Osteoblast (primary cell): ENCODE data around the gene ABO. TPM values are rescaled to one million over a fixed set of nuclear protein-coding genes. Genes with fewer than 3 reads are reported as not detected.

Experiments
- DNase-seq: peaks from one replicate; pipeline ENCODE4 v3.0.0; 2011; ENCODE audit warnings: low spot score, mixed read lengths; ENCODE audit not compliant: insufficient read length; ENCODE audit errors: missing footprints
- H2AFZ ChIP-seq: 2 replicates; pipeline ENCODE4 v1.6.0; 2011; ENCODE audit warnings: mild to moderate bottlenecking, low read length
- H3K27ac ChIP-seq: 2 replicates; pipeline ENCODE4 v1.5.1; 2011; ENCODE audit warnings: mild to moderate bottlenecking, low read depth, low read length, moderate library complexity
- H3K27me3 ChIP-seq: 2 replicates; pipeline ENCODE4 v1.6.0; 2012; ENCODE audit warnings: mild to moderate bottlenecking, control low read depth, inconsistent platforms, low read length, moderate library complexity; ENCODE audit not compliant: insufficient read depth
- H3K36me3 ChIP-seq: 2 replicates; pipeline ENCODE4 v1.5.1; 2011; ENCODE audit warnings: mild to moderate bottlenecking, low read length, control low read depth, moderate library complexity; ENCODE audit not compliant: insufficient read depth
- H3K4me1 ChIP-seq: 2 replicates; pipeline ENCODE4 v1.5.1; 2011; ENCODE audit warnings: mild to moderate bottlenecking, low read length, control low read depth, moderate library complexity; ENCODE audit not compliant: insufficient read depth
- H3K4me2 ChIP-seq: 2 replicates; pipeline ENCODE4 v1.6.0; 2011; ENCODE audit warnings: mild to moderate bottlenecking, low read length; ENCODE audit not compliant: insufficient read depth
- H3K4me3 ChIP-seq: fragments of 200-600 bp; sonication (generic); 3 replicates; pipeline ENCODE4 v1.5.1; 2012; ENCODE audit warnings: mild to moderate bottlenecking, low read length, inconsistent platforms; ENCODE audit not compliant: insufficient read depth
- H3K79me2 ChIP-seq: 2 replicates; pipeline ENCODE4 v1.6.0; 2012; ENCODE audit warnings: mild to moderate bottlenecking, low read length, control low read depth, inconsistent platforms; ENCODE audit not compliant: insufficient read depth
- H3K9me3 ChIP-seq: 2 replicates; pipeline ENCODE4 v1.5.1; 2011; ENCODE audit warnings: low read depth, low read length, control low read depth
- H4K20me1 ChIP-seq: 2 replicates; pipeline ENCODE4 v1.6.0; 2012; ENCODE audit warnings: mild to moderate bottlenecking, low read length, control low read depth; ENCODE audit not compliant: insufficient read depth
- total RNA-seq: library from RNA; depleted of rRNA; stranded (reverse); fragments of >200 nt; gene quantifications from 2 replicates; pipeline ENCODE4 v1.2.3, GENCODE V29; 2012
- TF ChIP-seq, protein P1 (sequence below): IDR thresholded peaks from 2 replicates; pipeline ENCODE4 v1.5.1; 2011; ENCODE audit warnings: mild to moderate bottlenecking, low read depth, low read length, moderate library complexity; ENCODE audit errors: extremely low read depth

Gene ABO
- total RNA-seq, 1 donor: not detected

DNA sequence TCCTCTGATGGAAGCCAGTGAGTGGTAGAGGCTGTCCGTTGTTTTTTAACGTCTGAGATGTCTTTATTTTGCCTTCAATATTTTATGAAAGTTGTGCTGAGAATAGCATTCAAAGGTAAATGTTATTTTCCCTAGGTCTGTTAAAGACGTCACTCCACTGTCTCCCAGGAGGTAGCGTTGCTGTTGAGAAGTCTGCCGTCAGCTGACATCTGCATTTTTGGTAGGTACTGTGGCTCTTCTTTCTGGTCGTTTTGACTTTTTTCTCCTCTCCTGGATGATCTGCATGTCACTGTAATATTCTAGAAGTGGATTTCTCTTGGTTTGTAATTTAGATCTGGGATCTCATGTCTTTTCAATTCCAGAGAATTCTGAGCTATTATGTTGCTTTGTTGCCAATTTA is 34.6 kb upstream of the ABO start:
- H3K27ac ChIP-seq: no peak overlapping the region
- DNase-seq: no peak
- H3K4me2 ChIP-seq: no peak overlapping the region
- H2AFZ ChIP-seq: no peak overlapping the region
- H4K20me1 ChIP-seq: no peaks in the 10 kb centered on the region
- no peaks in the 10 kb centered on the region for H3K4me1 ChIP-seq
- TF ChIP-seq, protein P1, sequence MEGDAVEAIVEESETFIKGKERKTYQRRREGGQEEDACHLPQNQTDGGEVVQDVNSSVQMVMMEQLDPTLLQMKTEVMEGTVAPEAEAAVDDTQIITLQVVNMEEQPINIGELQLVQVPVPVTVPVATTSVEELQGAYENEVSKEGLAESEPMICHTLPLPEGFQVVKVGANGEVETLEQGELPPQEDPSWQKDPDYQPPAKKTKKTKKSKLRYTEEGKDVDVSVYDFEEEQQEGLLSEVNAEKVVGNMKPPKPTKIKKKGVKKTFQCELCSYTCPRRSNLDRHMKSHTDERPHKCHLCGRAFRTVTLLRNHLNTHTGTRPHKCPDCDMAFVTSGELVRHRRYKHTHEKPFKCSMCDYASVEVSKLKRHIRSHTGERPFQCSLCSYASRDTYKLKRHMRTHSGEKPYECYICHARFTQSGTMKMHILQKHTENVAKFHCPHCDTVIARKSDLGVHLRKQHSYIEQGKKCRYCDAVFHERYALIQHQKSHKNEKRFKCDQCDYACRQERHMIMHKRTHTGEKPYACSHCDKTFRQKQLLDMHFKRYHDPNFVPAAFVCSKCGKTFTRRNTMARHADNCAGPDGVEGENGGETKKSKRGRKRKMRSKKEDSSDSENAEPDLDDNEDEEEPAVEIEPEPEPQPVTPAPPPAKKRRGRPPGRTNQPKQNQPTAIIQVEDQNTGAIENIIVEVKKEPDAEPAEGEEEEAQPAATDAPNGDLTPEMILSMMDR: no peak
- H3K9me3 ChIP-seq: no peaks in the 10 kb centered on the region
- no peaks in the 10 kb centered on the region for H3K79me2 ChIP-seq
- no peak overlapping the region for H3K4me3 ChIP-seq
- peaks cover 4% of the 10 kb centered on the region for H3K27me3 ChIP-seq
- no peaks in the 10 kb centered on the region for H3K36me3 ChIP-seq

DNA sequence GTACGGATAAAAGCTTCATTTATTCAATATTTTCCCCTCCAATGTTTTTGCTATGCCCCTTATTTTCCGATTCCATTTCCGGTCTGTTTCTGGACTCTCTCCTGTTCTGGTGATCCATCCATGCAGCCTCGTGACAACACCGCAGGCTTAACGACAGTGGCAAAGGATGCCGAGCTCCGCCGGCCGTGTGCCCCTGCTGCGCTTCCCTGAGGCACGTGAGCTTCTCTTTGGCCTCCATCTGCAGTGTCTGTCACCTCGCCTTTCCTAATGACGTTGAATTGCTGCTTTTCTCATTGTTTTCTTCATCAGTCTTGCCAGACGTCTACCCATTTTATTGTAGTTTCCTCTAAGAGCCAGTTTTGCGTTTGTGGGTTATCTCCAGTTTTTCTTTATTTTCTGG is 32.3 kb upstream of the ABO start:
- no peaks in the 10 kb centered on the region for H3K4me1 ChIP-seq
- H3K27me3 ChIP-seq: peaks cover 9% of the 10 kb centered on the region

DNA sequence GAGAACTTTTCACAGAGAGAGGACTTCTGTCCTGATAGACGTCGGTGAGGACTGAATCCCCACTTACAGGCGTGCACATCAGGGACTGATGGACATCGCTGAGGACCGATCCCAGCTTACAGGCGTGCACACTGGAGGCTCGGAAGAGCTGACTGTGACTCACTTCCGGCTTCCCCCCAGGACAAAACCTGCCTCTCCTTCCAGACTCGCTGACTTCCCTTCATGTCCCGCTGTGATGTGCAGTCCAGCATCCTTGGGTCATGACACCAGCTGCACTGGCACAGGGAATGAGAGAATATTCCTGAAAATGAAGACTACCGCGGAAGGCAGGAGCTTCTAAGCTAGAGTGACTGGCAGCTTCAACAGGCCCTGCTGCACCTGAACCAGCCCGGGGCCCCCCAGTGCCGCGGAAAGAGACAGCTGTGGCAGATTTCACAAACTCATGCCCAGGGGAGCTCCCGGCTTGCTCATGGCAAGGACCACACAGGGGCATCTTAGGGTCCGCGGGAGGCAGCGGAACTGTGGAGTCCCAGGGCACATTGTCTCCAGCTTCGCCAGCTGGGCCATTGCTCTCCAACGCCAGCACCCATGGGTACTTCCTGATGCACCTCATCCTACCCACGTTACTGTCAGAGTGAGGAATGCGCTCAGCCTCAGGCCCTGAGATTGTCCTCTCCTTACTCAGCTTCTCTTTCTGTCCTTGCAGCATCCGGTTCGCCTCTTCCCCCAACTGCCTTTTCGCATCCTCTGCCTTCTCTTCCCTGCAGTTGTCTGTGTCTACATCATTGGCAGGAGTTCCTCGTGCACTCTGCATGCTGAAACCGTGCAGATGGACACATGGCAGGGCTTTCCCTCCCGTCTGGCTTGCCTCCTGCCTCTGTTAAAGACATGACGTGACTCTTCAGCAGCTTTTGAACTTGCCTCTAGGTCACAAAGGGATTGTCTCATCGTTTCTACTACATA is 31.5 kb upstream of the ABO start:
- TF ChIP-seq, protein P1: no peak
- H3K36me3 ChIP-seq: no peaks in the 10 kb centered on the region
- no peaks in the 10 kb centered on the region for H3K4me1 ChIP-seq
- H4K20me1 ChIP-seq: no peaks in the 10 kb centered on the region
- no peak for DNase-seq
- no peaks in the 10 kb centered on the region for H3K79me2 ChIP-seq
- H3K4me3 ChIP-seq: no peak overlapping the region
- no peak overlapping the region for H2AFZ ChIP-seq
- no peak overlapping the region for H3K27ac ChIP-seq
- H3K9me3 ChIP-seq: no peaks in the 10 kb centered on the region
- peaks cover 10% of the 10 kb centered on the region for H3K27me3 ChIP-seq
- H3K4me2 ChIP-seq: no peak overlapping the region

More for the DNA sequence above, 32.3 kb upstream of the ABO start:
- Histone ChIP-seq H3K4me3 (no peak overlapping the region), H3K36me3 (no peaks in the 10 kb centered on the region), H3K27ac (no peak overlapping the region), H3K4me2 (no peak overlapping the region), H3K79me2 (no peaks in the 10 kb centered on the region), H2AFZ (no peak overlapping the region), H4K20me1 (no peaks in the 10 kb centered on the region), H3K9me3 (no peaks in the 10 kb centered on the region)
- no peak for DNase-seq
- TF ChIP-seq, protein P1: no peak

DNA sequence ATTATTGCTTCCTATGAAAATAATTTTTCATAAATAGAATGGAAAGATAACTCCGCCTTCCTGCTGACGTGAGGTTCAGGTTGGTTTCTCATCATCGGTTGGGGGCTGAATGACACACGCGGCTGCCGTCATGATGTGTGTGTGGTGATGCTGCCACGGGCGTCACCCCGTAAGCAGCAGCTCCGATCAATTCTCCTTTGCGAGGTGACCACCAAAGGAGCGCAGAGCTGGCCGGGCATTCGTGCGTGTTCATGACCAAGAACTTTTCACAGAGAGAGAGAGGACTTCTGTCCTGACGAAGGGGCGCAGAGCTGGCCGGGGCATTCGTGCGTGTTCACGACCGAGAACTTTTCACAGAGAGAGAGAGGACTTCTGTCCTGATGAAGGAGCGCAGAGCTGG is 30.7 kb upstream of the ABO start:
- no peak for DNase-seq
- Histone ChIP-seq H2AFZ (no peak overlapping the region), H3K4me3 (no peak overlapping the region), H3K27ac (no peak overlapping the region), H3K4me1 (no peaks in the 10 kb centered on the region), H3K9me3 (no peaks in the 10 kb centered on the region), H3K79me2 (no peaks in the 10 kb centered on the region), H4K20me1 (no peaks in the 10 kb centered on the region), H3K4me2 (no peak overlapping the region), H3K27me3 (peaks cover 10% of the 10 kb centered on the region), H3K36me3 (no peaks in the 10 kb centered on the region)
- TF ChIP-seq, protein P1: no peak
